ENCODE data around the gene KHDC1.
A peak's percentile ranks its signal among the peaks of the same experiment; 100 is the strongest.
"Not testable (repeated sequence)": the region's sequence is repeated elsewhere in the genome, so short reads cannot be mapped to it uniquely, and the experiment has no call there.

KHDC1 gene

GRCh38 chr6:73262671-73263569, at the start of gene KHDC1:
KHDC1 (minus strand) TSS chr6:73263196; CDS start chr6:73242517, 20,679 bp downstream.
- H3K27ac Mint-ChIP-seq, result peak within 1 kb of the TSS; percentile 73
- no peaks in the 10 kb centered on the region for H3K9me3 Mint-ChIP-seq
- peak within 1 kb of the TSS; percentile 85 for H3K4me3 Mint-ChIP-seq
- H3K27me3 Mint-ChIP-seq, result no peaks in the 10 kb centered on the region
- H3K36me3 Mint-ChIP-seq, result no peaks in the 10 kb centered on the region
- H3K4me1 Mint-ChIP-seq, result peaks cover 41% of the 10 kb centered on the region

GRCh38 chr6:73310503-73310845, 47.5 kb upstream of the KHDC1 start:
- H3K27me3 Mint-ChIP-seq, result peaks cover 41% of the 10 kb centered on the region
- not testable (repeated sequence) for H3K9me3 Mint-ChIP-seq, H3K27ac Mint-ChIP-seq, H3K36me3 Mint-ChIP-seq
- peaks cover 16% of the 10 kb centered on the region for H3K4me1 Mint-ChIP-seq
- peak overlapping the region; percentile 91 for H3K4me3 Mint-ChIP-seq

GRCh38 chr6:73309785-73310502, 46.9 kb upstream of the KHDC1 start:
- Mint-ChIP-seq H3K36me3 (no peaks in the 10 kb centered on the region), H3K4me3 (peak overlapping the region; percentile 91), H3K27ac (no peak overlapping the region), H3K27me3 (peaks cover 38% of the 10 kb centered on the region), H3K4me1 (peaks cover 16% of the 10 kb centered on the region), H3K9me3 (no peaks in the 10 kb centered on the region)

GRCh38 chr6:73309535-73309784, 46.5 kb upstream of the KHDC1 start:
- Mint-ChIP-seq H3K27ac (no peak overlapping the region), H3K36me3 (no peaks in the 10 kb centered on the region), H3K9me3 (no peaks in the 10 kb centered on the region), H3K27me3 (peaks cover 38% of the 10 kb centered on the region), H3K4me1 (peaks cover 16% of the 10 kb centered on the region), H3K4me3 (peak overlapping the region; percentile 91)

- H3K4me1 Mint-ChIP-seq, result peaks cover 16% of the 10 kb centered on the region
- H3K9me3 Mint-ChIP-seq, result no peaks in the 10 kb centered on the region
- no peak overlapping the region for H3K27ac Mint-ChIP-seq
- no peaks in the 10 kb centered on the region for H3K36me3 Mint-ChIP-seq
- peaks cover 37% of the 10 kb centered on the region for H3K27me3 Mint-ChIP-seq
- peak overlapping the region; percentile 91 for H3K4me3 Mint-ChIP-seq
Measured at GRCh38 chr6:73308712-73309534, 45.9 kb upstream of the KHDC1 start.

- H3K27me3 Mint-ChIP-seq, H3K27ac Mint-ChIP-seq, H3K4me1 Mint-ChIP-seq, H3K9me3 Mint-ChIP-seq, H3K36me3 Mint-ChIP-seq, H3K4me3 Mint-ChIP-seq: not testable (repeated sequence)
Measured at GRCh38 chr6:73303773-73304172, 40.8 kb upstream of the KHDC1 start.

- Mint-ChIP-seq H3K9me3 (no peaks in the 10 kb centered on the region), H3K4me1 (no peaks in the 10 kb centered on the region), H3K36me3 (no peaks in the 10 kb centered on the region), H3K27ac (no peak overlapping the region), H3K27me3 (peaks cover 4% of the 10 kb centered on the region), H3K4me3 (no peak overlapping the region)
Measured at GRCh38 chr6:73302339-73302738, 39.3 kb upstream of the KHDC1 start.

GRCh38 chr6:73299151-73299971, 36.4 kb upstream of the KHDC1 start:
- H3K9me3 Mint-ChIP-seq, result no peaks in the 10 kb centered on the region

GRCh38 chr6:73293331-73293730, 30.3 kb upstream of the KHDC1 start:
- Mint-ChIP-seq H3K4me1 (no peaks in the 10 kb centered on the region), H3K36me3 (no peaks in the 10 kb centered on the region), H3K27ac (no peak overlapping the region), H3K9me3 (no peaks in the 10 kb centered on the region), H3K4me3 (no peak overlapping the region), H3K27me3 (no peaks in the 10 kb centered on the region)

More at GRCh38 chr6:73299151-73299971, 36.4 kb upstream of the KHDC1 start:
- no peak overlapping the region for H3K27ac Mint-ChIP-seq
- H3K27me3 Mint-ChIP-seq, result peaks cover 4% of the 10 kb centered on the region
- no peaks in the 10 kb centered on the region for H3K4me1 Mint-ChIP-seq
- no peaks in the 10 kb centered on the region for H3K36me3 Mint-ChIP-seq
- H3K4me3 Mint-ChIP-seq, result no peak overlapping the region

- Mint-ChIP-seq H3K9me3 (no peaks in the 10 kb centered on the region), H3K36me3 (no peaks in the 10 kb centered on the region)
Measured at GRCh38 chr6:73290435-73290834, 27.4 kb upstream of the KHDC1 start.

GRCh38 chr6:73286752-73287151, 23.8 kb upstream of the KHDC1 start:
- no peak overlapping the region for H3K4me3 Mint-ChIP-seq
- H3K9me3 Mint-ChIP-seq, result no peaks in the 10 kb centered on the region
- no peaks in the 10 kb centered on the region for H3K36me3 Mint-ChIP-seq
- H3K27ac Mint-ChIP-seq, result no peak overlapping the region
- H3K4me1 Mint-ChIP-seq, result no peaks in the 10 kb centered on the region
- no peaks in the 10 kb centered on the region for H3K27me3 Mint-ChIP-seq

More at GRCh38 chr6:73290435-73290834, 27.4 kb upstream of the KHDC1 start:
- Mint-ChIP-seq H3K4me3 (no peak overlapping the region), H3K27me3 (no peaks in the 10 kb centered on the region), H3K27ac (no peak overlapping the region), H3K4me1 (no peaks in the 10 kb centered on the region)

- Mint-ChIP-seq H3K36me3 (no peaks in the 10 kb centered on the region), H3K4me3 (no peak overlapping the region), H3K4me1 (no peaks in the 10 kb centered on the region), H3K9me3 (no peaks in the 10 kb centered on the region), H3K27ac (no peak overlapping the region), H3K27me3 (no peaks in the 10 kb centered on the region)
Measured at GRCh38 chr6:73285674-73286283, 22.8 kb upstream of the KHDC1 start.

GRCh38 chr6:73282871-73283270, 19.9 kb upstream of the KHDC1 start:
- Mint-ChIP-seq H3K4me1 (no peaks in the 10 kb centered on the region), H3K27me3 (no peaks in the 10 kb centered on the region)

GRCh38 chr6:73281684-73282083, 18.7 kb upstream of the KHDC1 start:
- H3K27ac Mint-ChIP-seq, H3K36me3 Mint-ChIP-seq, H3K4me3 Mint-ChIP-seq, H3K27me3 Mint-ChIP-seq, H3K9me3 Mint-ChIP-seq, H3K4me1 Mint-ChIP-seq: not testable (repeated sequence)

More at GRCh38 chr6:73282871-73283270, 19.9 kb upstream of the KHDC1 start:
- Mint-ChIP-seq H3K4me3 (no peak overlapping the region), H3K9me3 (no peaks in the 10 kb centered on the region), H3K27ac (peak overlapping the region; percentile 26), H3K36me3 (no peaks in the 10 kb centered on the region)

GRCh38 chr6:73269296-73269695, 6.3 kb upstream of the KHDC1 start:
- peaks cover 26% of the 10 kb centered on the region for H3K4me1 Mint-ChIP-seq
- not testable (repeated sequence) for H3K4me3 Mint-ChIP-seq, H3K27me3 Mint-ChIP-seq, H3K9me3 Mint-ChIP-seq, H3K36me3 Mint-ChIP-seq, H3K27ac Mint-ChIP-seq
